Measurements from ENCODE around the gene ATP6V0C. TPM values are rescaled to one million over a fixed set of nuclear protein-coding genes. Genes with fewer than 3 reads are reported as not detected.

ATP6V0C gene
- total RNA-seq, 1 experiment from 2014 or later, result 260 TPM

- BruUV-seq (replicated peaks), result no TSS peak
- H3K27ac Mint-ChIP-seq (ENCODE audit: unreplicated experiment), result no peak overlapping the region
- intact Hi-C loops (cut with micrococcal nuclease; ENCODE audit: unreplicated experiment), result loop anchor here (2.0 to 10.0 kb wide), 2 partner anchors 65 to 157 kb away; no protein-coding TSS in a partner anchor
These were observed 13.8 kb upstream of the ATP6V0C start for GRCh38 chr16:2499890-2500429.

GRCh38 chr16:2500430-2500917 lies 13.3 kb upstream of the ATP6V0C start:
- Mint-ChIP-seq H3K27ac (ENCODE audit: unreplicated experiment) (no peak overlapping the region), H3K4me3 (ENCODE audit: low read depth, unreplicated experiment) (no peak overlapping the region), H3K27me3 (ENCODE audit: unreplicated experiment) (no peaks in the 10 kb centered on the region), H3K4me1 (ENCODE audit: low read depth, unreplicated experiment) (no peaks in the 10 kb centered on the region), H3K9me3 (ENCODE audit: low read depth, unreplicated experiment) (no peaks in the 10 kb centered on the region), H3K36me3 (ENCODE audit: insufficient read depth, unreplicated experiment) (peaks cover 6% of the 10 kb centered on the region)
- no peak for TF ChIP-seq CTCF (IDR thresholded peaks at IDR 0.05; ENCODE audit: unreplicated experiment)
- DNase-seq, result no peak
- intact Hi-C loops (cut with micrococcal nuclease; ENCODE audit: unreplicated experiment), result loop anchor here (2.0 to 10.0 kb wide), 2 partner anchors 66 to 158 kb away; no protein-coding TSS in a partner anchor
- no TSS peak for BruUV-seq (replicated peaks)
- CTCF ChIA-PET, result interaction anchor here (1.2 to 2.3 kb wide), 5 partner anchors 13 to 305 kb away, joined by 4 to 12 read pairs (median 8); partner anchors contain the start of genes ATP6V0C, CCNF and ECI1

More at GRCh38 chr16:2499890-2500429, 13.8 kb upstream of the ATP6V0C start:
- H3K27me3 Mint-ChIP-seq (ENCODE audit: unreplicated experiment), result no peaks in the 10 kb centered on the region
- peaks cover 6% of the 10 kb centered on the region for H3K36me3 Mint-ChIP-seq (ENCODE audit: insufficient read depth, unreplicated experiment)
- no peak overlapping the region for H3K4me3 Mint-ChIP-seq (ENCODE audit: low read depth, unreplicated experiment)
- no peak for TF ChIP-seq CTCF (IDR thresholded peaks at IDR 0.05; ENCODE audit: unreplicated experiment)
- H3K9me3 Mint-ChIP-seq (ENCODE audit: low read depth, unreplicated experiment), result no peaks in the 10 kb centered on the region
- CTCF ChIA-PET, result no interaction called here
- no peak for DNase-seq
- no peaks in the 10 kb centered on the region for H3K4me1 Mint-ChIP-seq (ENCODE audit: low read depth, unreplicated experiment)

GRCh38 chr16:2500918-2501750 lies 12.6 kb upstream of the ATP6V0C start:
- H3K9me3 Mint-ChIP-seq (ENCODE audit: low read depth, unreplicated experiment), result no peaks in the 10 kb centered on the region
- H3K4me3 Mint-ChIP-seq (ENCODE audit: low read depth, unreplicated experiment), result no peak overlapping the region
- no peak overlapping the region for H3K27ac Mint-ChIP-seq (ENCODE audit: unreplicated experiment)
- H3K36me3 Mint-ChIP-seq (ENCODE audit: insufficient read depth, unreplicated experiment), result peaks cover 6% of the 10 kb centered on the region
- H3K4me1 Mint-ChIP-seq (ENCODE audit: low read depth, unreplicated experiment), result no peaks in the 10 kb centered on the region
- intact Hi-C loops (cut with micrococcal nuclease; ENCODE audit: unreplicated experiment), result loop anchor here (2.0 to 10.0 kb wide), 2 partner anchors 66 to 158 kb away; no protein-coding TSS in a partner anchor
- BruUV-seq (replicated peaks), result no TSS peak
- DNase-seq, result peak; percentile 92
- CTCF ChIA-PET, result interaction anchor here (1.1 to 2.3 kb wide), 6 partner anchors 13 to 306 kb away, joined by 4 to 12 read pairs (median 8); partner anchors contain the start of genes AMDHD2, ATP6V0C, CCNF and ECI1
- no peaks in the 10 kb centered on the region for H3K27me3 Mint-ChIP-seq (ENCODE audit: unreplicated experiment)
- TF ChIP-seq CTCF (IDR thresholded peaks at IDR 0.05; ENCODE audit: unreplicated experiment), result peak; percentile 96
